Stimulated activated naive CD8-positive, alpha-beta T cell treated with anti-CD3 and anti-CD28 coated beads, Interleukin-15, Interleukin-2, amounts not matched to agents 100 ng/mL and 50 ng/mL, for 24 hours (primary cell): ENCODE results near the gene ITGAL.

Experiments
- H3K27ac Mint-ChIP-seq: one replicate; pipeline ENCODE4 v1.8.0; 2021; ENCODE audit warnings: mild to moderate bottlenecking, mixed read lengths
- H3K27me3 Mint-ChIP-seq: one replicate; pipeline ENCODE4 v1.8.0; 2021; ENCODE audit warnings: mixed read lengths
- H3K36me3 Mint-ChIP-seq: one replicate; pipeline ENCODE4 v1.8.0; 2021; ENCODE audit warnings: low read depth, mixed read lengths
- H3K4me1 Mint-ChIP-seq: one replicate; pipeline ENCODE4 v1.8.0; 2021; ENCODE audit warnings: low read depth, mixed read lengths
- H3K4me3 Mint-ChIP-seq: one replicate; pipeline ENCODE4 v1.8.0; 2021; ENCODE audit warnings: mild to moderate bottlenecking, mixed read lengths
- H3K9me3 Mint-ChIP-seq: one replicate; pipeline ENCODE4 v1.8.0; 2021; ENCODE audit warnings: mixed read lengths

The ITGAL gene

GRCh38 chr16:30567991-30568638 is 95.6 kb downstream of the ITGAL start:
- H3K36me3 Mint-ChIP-seq = no peaks in the 10 kb centered on the region
- H3K27ac Mint-ChIP-seq = peak overlapping the region; percentile 91
- peaks cover 54% of the 10 kb centered on the region for H3K4me1 Mint-ChIP-seq
- H3K27me3 Mint-ChIP-seq = no peaks in the 10 kb centered on the region
- peak overlapping the region; percentile 74 for H3K4me3 Mint-ChIP-seq
- no peaks in the 10 kb centered on the region for H3K9me3 Mint-ChIP-seq

GRCh38 chr16:30569281-30569680 is 96.7 kb downstream of the ITGAL start:
- H3K27me3 Mint-ChIP-seq = no peaks in the 10 kb centered on the region
- H3K27ac Mint-ChIP-seq = no peak overlapping the region
- H3K9me3 Mint-ChIP-seq = no peaks in the 10 kb centered on the region
- H3K4me1 Mint-ChIP-seq = peaks cover 59% of the 10 kb centered on the region
- no peaks in the 10 kb centered on the region for H3K36me3 Mint-ChIP-seq
- H3K4me3 Mint-ChIP-seq = no peak overlapping the region

- Mint-ChIP-seq H3K4me3 (peak overlapping the region; percentile 85), H3K4me1 (peaks cover 64% of the 10 kb centered on the region), H3K36me3 (no peaks in the 10 kb centered on the region), H3K27ac (peak overlapping the region; percentile 91), H3K9me3 (no peaks in the 10 kb centered on the region), H3K27me3 (no peaks in the 10 kb centered on the region)
Measured at GRCh38 chr16:30569746-30570635, 97.4 kb downstream of the ITGAL start.

- Mint-ChIP-seq H3K36me3 (no peaks in the 10 kb centered on the region), H3K4me1 (peaks cover 72% of the 10 kb centered on the region), H3K9me3 (no peaks in the 10 kb centered on the region), H3K27ac (peak overlapping the region; percentile 91), H3K27me3 (no peaks in the 10 kb centered on the region), H3K4me3 (peak overlapping the region; percentile 85)
Measured at GRCh38 chr16:30570636-30571444, 98.3 kb downstream of the ITGAL start.

- H3K4me3 Mint-ChIP-seq = peak within 1 kb of the TSS; percentile 99
- H3K27me3 Mint-ChIP-seq = no peaks in the 10 kb centered on the region
- H3K4me1 Mint-ChIP-seq = peaks cover 69% of the 10 kb centered on the region
- peak within 1 kb of the TSS; percentile 91 for H3K27ac Mint-ChIP-seq
- no peaks in the 10 kb centered on the region for H3K9me3 Mint-ChIP-seq
- no peaks in the 10 kb centered on the region for H3K36me3 Mint-ChIP-seq
Measured at GRCh38 chr16:30571445-30572322, 99.1 kb downstream of the ITGAL start, which contains the start of gene ZNF688. TSS of gene ZNF688 (minus strand) at chr16:30571714. CDS start at chr16:30571629, 85 bp downstream.
